ENCODE data around the gene OSBPL2. TPM values are rescaled to one million over a fixed set of nuclear protein-coding genes. Genes with fewer than 3 reads are reported as not detected.

Gene OSBPL2
- total and polyA plus RNA-seq, 2 donors (not counting 3 experiments of a cell fraction or from before 2014, with no cell fraction given): 13.1 to 33.0 TPM

GRCh38 chr20:62309947-62310756 lies 71.8 kb downstream of the OSBPL2 start:
- Histone ChIP-seq H3K4me3 (replicated peaks in 1 of 3; ENCODE audit: insufficient read depth in 1 of 3, low read depth in 1 of 3, low read length in 3 of 3) (no peak overlapping the region), H3K4me1 (ENCODE audit: control insufficient read depth, extremely low read depth, insufficient read depth, low read length) (peaks cover 9% of the 10 kb centered on the region), H3K4me2 (ENCODE audit: insufficient read depth, low read length) (no peak overlapping the region), H3K27me3 (ENCODE audit: control insufficient read depth in 2 of 2, insufficient read depth in 2 of 2, low read length in 2 of 2) (no peaks in the 10 kb centered on the region), H4K20me1 (replicated peaks; ENCODE audit: control insufficient read depth, extremely low read depth, insufficient read depth, low read length) (no peaks in the 10 kb centered on the region), H3K9me1 (replicated peaks; ENCODE audit: control insufficient read depth, extremely low read depth, insufficient read depth, low read length) (no peaks in the 10 kb centered on the region), H2AFZ (ENCODE audit: low read depth, low read length) (no peak overlapping the region), H3K27ac (ENCODE audit: insufficient read depth, low read depth, low read length) (no peak overlapping the region), H3K9me3 (replicated peaks; ENCODE audit: control insufficient read depth, insufficient read depth, low read length) (no peaks in the 10 kb centered on the region), H3K9ac (replicated peaks; ENCODE audit: extremely low read depth, insufficient read depth, low read length) (no peak overlapping the region), H3K36me3 (ENCODE audit: control insufficient read depth in 2 of 2, extremely low read depth in 1 of 2, insufficient read depth in 2 of 2, low read length in 2 of 2) (peaks cover 28 to 74% of the 10 kb centered on the region in 2 experiments), H3K79me2 (ENCODE audit: control insufficient read depth, insufficient read depth, low read length) (peaks cover 20% of the 10 kb centered on the region)
- TF ChIP-seq MYC (IDR thresholded peaks at IDR 0.05; ENCODE audit: low read depth, low read length) (no peak), JUN (IDR thresholded peaks at IDR 0.05; ENCODE audit: borderline replicate concordance, insufficient read depth, insufficient read length, low read depth) (no peak), GATA2 (IDR thresholded peaks at IDR 0.05; ENCODE audit: insufficient read depth, insufficient read length, low read depth, low read length) (no peak), POLR2A (IDR thresholded peaks at IDR 0.05; ENCODE audit: low read depth, low read length) (no peak)
- no TSS peak for BruUV-seq (replicated peaks)
- DNase-seq (ENCODE audit: low read depth, low spot score): no peak
- ChIA-PET CTCF (interaction anchor here (0.6 to 8.1 kb wide), 3 partner anchors 65 to 73 kb away, joined by 3 to 113 read pairs (median 3); no protein-coding TSS in a partner anchor), POLR2A (no interaction called here)
- intact Hi-C loops (cut with micrococcal nuclease): loop anchor here (10.0 kb wide), 1 partner anchor 485 kb away; the partner anchor contains the start of gene MRGBP
- FAIRE-seq: no peak
- dilution Hi-C loops (cut with MboI; ENCODE audit: extremely low pct_ligation_motif_present, low sequenced_read_pairs): no loop called here

DNA sequence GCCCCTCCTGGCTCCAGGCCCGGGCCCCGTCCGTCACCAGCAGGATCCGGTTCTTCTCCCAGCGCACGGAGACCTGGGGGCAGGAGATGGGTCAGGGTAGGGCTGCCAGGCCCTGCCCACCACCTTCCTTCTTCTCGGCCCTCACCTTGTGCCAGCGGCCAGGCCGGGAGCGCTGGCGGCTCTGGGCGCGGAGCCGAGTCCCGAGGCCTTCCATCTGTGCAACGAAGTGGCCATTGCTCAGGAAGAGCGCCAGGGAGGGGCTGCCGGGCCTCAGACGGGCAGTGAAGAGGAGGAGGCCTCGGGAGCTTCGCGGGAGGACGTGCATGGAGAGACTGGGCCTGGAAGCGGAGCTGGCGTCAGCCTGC lies 72.4 kb downstream of the OSBPL2 start:
- Histone ChIP-seq H3K4me1 (ENCODE audit: control insufficient read depth, extremely low read depth, insufficient read depth, low read length) (peaks cover 4% of the 10 kb centered on the region), H3K4me3 (replicated peaks in 1 of 3; ENCODE audit: insufficient read depth in 1 of 3, low read depth in 1 of 3, low read length in 3 of 3) (no peak overlapping the region), H3K4me2 (ENCODE audit: insufficient read depth, low read length) (no peak overlapping the region), H3K36me3 (ENCODE audit: control insufficient read depth in 2 of 2, extremely low read depth in 1 of 2, insufficient read depth in 2 of 2, low read length in 2 of 2) (peaks cover 27 to 77% of the 10 kb centered on the region in 2 experiments), H2AFZ (ENCODE audit: low read depth, low read length) (no peak overlapping the region), H3K27ac (ENCODE audit: insufficient read depth, low read depth, low read length) (no peak overlapping the region), H3K9ac (replicated peaks; ENCODE audit: extremely low read depth, insufficient read depth, low read length) (no peak overlapping the region), H3K79me2 (ENCODE audit: control insufficient read depth, insufficient read depth, low read length) (peaks cover 14% of the 10 kb centered on the region), H3K9me1 (replicated peaks; ENCODE audit: control insufficient read depth, extremely low read depth, insufficient read depth, low read length) (no peaks in the 10 kb centered on the region), H3K27me3 (ENCODE audit: control insufficient read depth in 2 of 2, insufficient read depth in 2 of 2, low read length in 2 of 2) (no peaks in the 10 kb centered on the region), H4K20me1 (replicated peaks; ENCODE audit: control insufficient read depth, extremely low read depth, insufficient read depth, low read length) (no peaks in the 10 kb centered on the region), H3K9me3 (replicated peaks; ENCODE audit: control insufficient read depth, insufficient read depth, low read length) (no peaks in the 10 kb centered on the region)
- no peak for DNase-seq (ENCODE audit: low read depth, low spot score)
- dilution Hi-C loops (cut with MboI; ENCODE audit: extremely low pct_ligation_motif_present, low sequenced_read_pairs): no loop called here
- intact Hi-C loops (cut with micrococcal nuclease): no loop called here
- TF ChIP-seq GATA2 (IDR thresholded peaks at IDR 0.05; ENCODE audit: insufficient read depth, insufficient read length, low read depth, low read length) (no peak), MAX (IDR thresholded peaks at IDR 0.05; ENCODE audit: insufficient read depth, insufficient read length) (no peak), FOS (IDR thresholded peaks at IDR 0.05; ENCODE audit: borderline replicate concordance, insufficient read depth, low read length) (no peak), JUN (IDR thresholded peaks at IDR 0.05; ENCODE audit: borderline replicate concordance, insufficient read depth, insufficient read length, low read depth) (no peak), POLR2AphosphoS5 (IDR thresholded peaks at IDR 0.05; ENCODE audit: insufficient read depth, low read depth, low read length) (no peak), EZH2 (IDR thresholded peaks at IDR 0.05; ENCODE audit: borderline replicate concordance, low read depth, low read length, severe bottlenecking) (no peak), POLR2A (IDR thresholded peaks at IDR 0.05; ENCODE audit: low read depth, low read length) (no peak), MYC (IDR thresholded peaks at IDR 0.05; ENCODE audit: low read depth, low read length) (no peak)
- TF ChIP-seq, protein P1, sequence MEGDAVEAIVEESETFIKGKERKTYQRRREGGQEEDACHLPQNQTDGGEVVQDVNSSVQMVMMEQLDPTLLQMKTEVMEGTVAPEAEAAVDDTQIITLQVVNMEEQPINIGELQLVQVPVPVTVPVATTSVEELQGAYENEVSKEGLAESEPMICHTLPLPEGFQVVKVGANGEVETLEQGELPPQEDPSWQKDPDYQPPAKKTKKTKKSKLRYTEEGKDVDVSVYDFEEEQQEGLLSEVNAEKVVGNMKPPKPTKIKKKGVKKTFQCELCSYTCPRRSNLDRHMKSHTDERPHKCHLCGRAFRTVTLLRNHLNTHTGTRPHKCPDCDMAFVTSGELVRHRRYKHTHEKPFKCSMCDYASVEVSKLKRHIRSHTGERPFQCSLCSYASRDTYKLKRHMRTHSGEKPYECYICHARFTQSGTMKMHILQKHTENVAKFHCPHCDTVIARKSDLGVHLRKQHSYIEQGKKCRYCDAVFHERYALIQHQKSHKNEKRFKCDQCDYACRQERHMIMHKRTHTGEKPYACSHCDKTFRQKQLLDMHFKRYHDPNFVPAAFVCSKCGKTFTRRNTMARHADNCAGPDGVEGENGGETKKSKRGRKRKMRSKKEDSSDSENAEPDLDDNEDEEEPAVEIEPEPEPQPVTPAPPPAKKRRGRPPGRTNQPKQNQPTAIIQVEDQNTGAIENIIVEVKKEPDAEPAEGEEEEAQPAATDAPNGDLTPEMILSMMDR (IDR thresholded peaks at IDR 0.05; ENCODE audit: extremely low read depth in 1 of 2, insufficient read depth in 1 of 2, low read depth in 1 of 2, low read length in 2 of 2): no peak
- no peak for FAIRE-seq
- no TSS peak for BruUV-seq (replicated peaks)
- POLR2A ChIA-PET: no interaction called here
- CTCF ChIA-PET: interaction anchor here (0.6 to 1.4 kb wide), 2 partner anchors 65 to 72 kb away, joined by 3 read pairs; no protein-coding TSS in a partner anchor

Data from endothelial cell of umbilical vein (primary cell).